ENCODE measurements around the gene GNA14.

GNA14 gene

DNA sequence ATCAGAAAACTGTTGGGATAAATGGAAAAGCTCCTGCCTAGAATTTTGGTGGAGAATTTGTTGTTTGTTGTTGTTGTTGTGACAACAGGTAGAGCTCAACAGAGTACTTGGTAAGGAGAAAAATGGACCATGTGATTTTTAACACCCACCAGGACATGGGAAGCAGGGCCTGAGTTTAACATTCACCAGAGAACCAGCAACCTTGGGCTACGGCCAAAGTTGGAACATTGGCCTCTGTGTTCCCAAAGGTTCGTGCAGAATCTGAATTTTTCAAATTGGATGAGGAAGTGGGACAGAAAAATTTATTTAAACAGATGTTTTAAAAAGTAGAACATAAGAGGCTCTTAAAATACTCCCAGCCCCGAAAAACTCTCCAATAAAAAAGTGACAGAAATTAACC lies 127.0 kb downstream of the GNA14 start:
- no peak for TF ChIP-seq CTCF (IDR thresholded peaks at IDR 0.05; ENCODE audit: insufficient read depth, low read length, missing control alignments)
- ChIA-PET POLR2A (no interaction called here), CTCF (no interaction called here)
- H3K4me3 ChIP-seq (ENCODE audit: low read depth, low read length): no peak overlapping the region
- DNase-seq (ENCODE audit: low read depth, low spot score): no peak

- no peak overlapping the region for H3K4me3 ChIP-seq (ENCODE audit: low read depth, low read length)
- ChIA-PET POLR2A (no interaction called here), CTCF (interaction anchor here (2.0 kb wide), 1 partner anchor 61 kb away, joined by 6 read pairs; no protein-coding TSS in a partner anchor)
- no peak for TF ChIP-seq CTCF (IDR thresholded peaks at IDR 0.05; ENCODE audit: insufficient read depth, low read length, missing control alignments)
- no peak for DNase-seq (ENCODE audit: low read depth, low spot score)
Measured at GRCh38 chr9:77518688-77519087, 129.4 kb downstream of the GNA14 start.

- ChIA-PET CTCF (no interaction called here), POLR2A (no interaction called here)
- no peak for DNase-seq (ENCODE audit: low read depth, low spot score)
- no peak for TF ChIP-seq CTCF (IDR thresholded peaks at IDR 0.05; ENCODE audit: insufficient read depth, low read length, missing control alignments)
- H3K4me3 ChIP-seq (ENCODE audit: low read depth, low read length): no peak overlapping the region
Measured at GRCh38 chr9:77516781-77517180, 131.3 kb downstream of the GNA14 start.

DNA sequence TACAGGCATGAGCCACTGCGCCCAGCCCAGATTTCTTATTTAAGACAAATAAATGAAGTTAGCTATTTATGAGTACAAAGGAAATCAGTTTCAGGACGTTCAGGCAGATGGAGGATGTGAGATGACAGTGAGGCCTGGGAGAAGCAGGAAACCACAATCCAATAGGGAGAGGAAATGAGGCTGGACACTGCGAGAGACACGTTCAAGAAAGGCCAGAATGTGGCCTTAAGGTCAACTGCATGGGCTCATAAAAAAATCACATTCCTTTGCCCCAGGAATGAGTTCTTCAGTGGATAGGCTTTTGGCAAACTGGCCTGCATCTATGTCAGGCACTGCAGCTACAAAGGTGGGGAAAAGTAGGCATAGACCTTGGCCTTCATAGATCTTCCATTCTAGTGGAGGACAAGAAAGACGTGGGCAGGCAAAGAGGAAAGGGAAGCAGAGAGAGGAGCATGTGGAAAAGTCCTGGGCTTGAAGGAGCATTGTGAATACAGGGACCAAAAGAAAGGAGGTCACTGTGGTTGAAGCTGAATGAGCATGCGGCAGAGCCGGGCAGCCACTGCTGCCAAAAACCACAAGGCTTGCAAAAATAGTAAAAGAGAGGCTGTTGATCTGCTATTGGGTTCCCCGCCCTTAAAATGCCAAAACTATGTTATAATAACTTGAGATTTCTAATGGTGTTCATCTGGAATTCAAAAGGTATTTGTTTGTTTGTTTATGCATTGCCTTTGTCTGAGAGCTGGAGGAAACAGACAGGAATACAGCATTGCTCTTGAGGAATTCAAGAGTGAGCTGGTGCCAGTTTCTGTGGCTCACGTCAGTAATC lies 133.0 kb downstream of the GNA14 start:
- no peak overlapping the region for H3K4me3 ChIP-seq (ENCODE audit: low read depth, low read length)
- no peak for TF ChIP-seq CTCF (IDR thresholded peaks at IDR 0.05; ENCODE audit: insufficient read depth, low read length, missing control alignments)
- CTCF ChIA-PET: no interaction called here
- POLR2A ChIA-PET: no interaction called here
- no peak for DNase-seq (ENCODE audit: low read depth, low spot score)

GRCh38 chr9:77513457-77513856 lies 134.7 kb downstream of the GNA14 start:
- POLR2A ChIA-PET: no interaction called here
- no peak for DNase-seq (ENCODE audit: low read depth, low spot score)
- H3K4me3 ChIP-seq (ENCODE audit: low read depth, low read length): no peak overlapping the region
- CTCF ChIA-PET: interaction anchor here (0.8 to 1.2 kb wide), 3 partner anchors 56 to 79 kb away, joined by 3 read pairs; no protein-coding TSS in a partner anchor
- TF ChIP-seq CTCF (IDR thresholded peaks at IDR 0.05; ENCODE audit: insufficient read depth, low read length, missing control alignments): no peak

- POLR2A ChIA-PET: no interaction called here
- TF ChIP-seq CTCF (IDR thresholded peaks at IDR 0.05; ENCODE audit: insufficient read depth, low read length, missing control alignments): no peak
- H3K4me3 ChIP-seq (ENCODE audit: low read depth, low read length): no peak overlapping the region
- no peak for DNase-seq (ENCODE audit: low read depth, low spot score)
- CTCF ChIA-PET: interaction anchor here (1.0 to 1.2 kb wide), 2 partner anchors 56 to 79 kb away, joined by 3 read pairs; no protein-coding TSS in a partner anchor
Measured at GRCh38 chr9:77512876-77513275, 135.2 kb downstream of the GNA14 start.

Data from AG04449 (cell line).